A549 (cell line): ENCODE results near the gene TMEM39B.

ENCODE experiments used
- KDM1A ChIP-seq: fragments of 200-600 bp; sonication (generic); IDR thresholded peaks from 2 replicates; pipeline ENCODE4 v1.6.1; 2016; ENCODE audit warnings: low read depth, mild to moderate bottlenecking
- MYC ChIP-seq: IDR thresholded peaks from 2 replicates; pipeline ENCODE4 v1.6.1; 2012; ENCODE audit warnings: mild to moderate bottlenecking, inconsistent platforms, low read length, improper control_type of control experiment, borderline replicate concordance
- SREBF2 ChIP-seq: fragments of 450-650 bp; IDR thresholded peaks from 2 replicates; pipeline ENCODE4 v1.6.1; 2014; ENCODE audit warnings: mild to moderate bottlenecking, moderate library complexity
- TF ChIP-seq, protein P1 (sequence below): IDR thresholded peaks from 2 replicates; pipeline ENCODE4 v1.6.1; 2012
- TF ChIP-seq, protein P2 (sequence below): fragments of >200 bp; sonication (Bioruptor Twin); formaldehyde crosslinking; IDR thresholded peaks from 3 replicates; pipeline ENCODE4 v1.5.1; 2016

DNA sequence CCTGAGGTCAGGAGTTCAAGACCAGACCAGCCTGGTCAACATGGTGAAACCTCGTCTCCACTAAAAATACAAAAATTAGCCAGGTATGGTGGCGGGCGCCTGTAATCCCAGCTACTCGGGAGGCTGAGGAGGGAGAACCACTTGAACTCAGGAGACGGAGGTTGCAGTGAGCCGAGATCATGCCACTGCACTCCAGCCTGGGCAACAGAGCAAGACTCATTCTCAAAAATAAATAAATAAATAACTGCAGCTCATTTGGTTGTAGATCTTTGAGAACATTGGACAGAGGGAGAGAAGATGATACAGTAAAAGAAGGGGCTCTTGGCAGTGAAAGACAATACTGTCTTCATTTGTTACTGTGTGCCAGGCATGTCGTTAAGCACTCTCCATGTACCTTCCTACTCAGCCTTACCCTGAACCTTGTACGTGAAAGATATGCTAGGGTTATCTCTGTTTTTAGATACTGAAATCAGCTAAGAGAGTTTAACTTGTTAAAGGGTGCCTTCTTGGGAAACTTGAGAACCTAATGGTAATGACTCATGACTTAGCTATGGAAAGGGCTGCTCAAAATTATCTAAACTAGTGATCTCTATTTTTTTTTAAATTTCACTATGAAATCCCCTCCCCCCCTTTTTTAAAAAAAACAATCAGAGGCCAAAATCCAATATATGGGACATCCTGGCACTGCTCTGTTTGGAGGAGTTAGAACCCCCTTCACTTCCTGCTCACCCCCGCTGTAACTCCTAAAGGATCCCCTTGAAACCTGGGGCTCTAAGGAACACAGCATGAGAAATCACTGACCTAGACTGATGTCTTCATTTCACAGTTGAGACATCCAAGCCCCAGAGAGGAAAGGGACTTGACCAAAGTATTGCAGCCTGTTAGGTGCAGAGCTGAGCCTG is 28.3 kb downstream of the TMEM39B start:
- TF ChIP-seq, protein P1, sequence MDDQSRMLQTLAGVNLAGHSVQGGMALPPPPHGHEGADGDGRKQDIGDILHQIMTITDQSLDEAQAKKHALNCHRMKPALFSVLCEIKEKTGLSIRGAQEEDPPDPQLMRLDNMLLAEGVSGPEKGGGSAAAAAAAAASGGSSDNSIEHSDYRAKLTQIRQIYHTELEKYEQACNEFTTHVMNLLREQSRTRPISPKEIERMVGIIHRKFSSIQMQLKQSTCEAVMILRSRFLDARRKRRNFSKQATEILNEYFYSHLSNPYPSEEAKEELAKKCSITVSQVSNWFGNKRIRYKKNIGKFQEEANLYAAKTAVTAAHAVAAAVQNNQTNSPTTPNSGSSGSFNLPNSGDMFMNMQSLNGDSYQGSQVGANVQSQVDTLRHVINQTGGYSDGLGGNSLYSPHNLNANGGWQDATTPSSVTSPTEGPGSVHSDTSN: no peak
- TF ChIP-seq KDM1A: no peak
- TF ChIP-seq SREBF2: no peak
- TF ChIP-seq, protein P2, sequence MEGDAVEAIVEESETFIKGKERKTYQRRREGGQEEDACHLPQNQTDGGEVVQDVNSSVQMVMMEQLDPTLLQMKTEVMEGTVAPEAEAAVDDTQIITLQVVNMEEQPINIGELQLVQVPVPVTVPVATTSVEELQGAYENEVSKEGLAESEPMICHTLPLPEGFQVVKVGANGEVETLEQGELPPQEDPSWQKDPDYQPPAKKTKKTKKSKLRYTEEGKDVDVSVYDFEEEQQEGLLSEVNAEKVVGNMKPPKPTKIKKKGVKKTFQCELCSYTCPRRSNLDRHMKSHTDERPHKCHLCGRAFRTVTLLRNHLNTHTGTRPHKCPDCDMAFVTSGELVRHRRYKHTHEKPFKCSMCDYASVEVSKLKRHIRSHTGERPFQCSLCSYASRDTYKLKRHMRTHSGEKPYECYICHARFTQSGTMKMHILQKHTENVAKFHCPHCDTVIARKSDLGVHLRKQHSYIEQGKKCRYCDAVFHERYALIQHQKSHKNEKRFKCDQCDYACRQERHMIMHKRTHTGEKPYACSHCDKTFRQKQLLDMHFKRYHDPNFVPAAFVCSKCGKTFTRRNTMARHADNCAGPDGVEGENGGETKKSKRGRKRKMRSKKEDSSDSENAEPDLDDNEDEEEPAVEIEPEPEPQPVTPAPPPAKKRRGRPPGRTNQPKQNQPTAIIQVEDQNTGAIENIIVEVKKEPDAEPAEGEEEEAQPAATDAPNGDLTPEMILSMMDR: no peak
- TF ChIP-seq MYC: no peak
